ENCODE results near the gene SIPA1. TPM values are rescaled to one million over a fixed set of nuclear protein-coding genes. Genes with fewer than 3 reads are reported as not detected.

SIPA1 gene
- total and polyA plus RNA-seq, 9 of the 15 experiments (the other 6 are each of a cell fraction or from before 2014, with no cell fraction given) = 0.25 to 85.8 (median 16.8) TPM

DNA sequence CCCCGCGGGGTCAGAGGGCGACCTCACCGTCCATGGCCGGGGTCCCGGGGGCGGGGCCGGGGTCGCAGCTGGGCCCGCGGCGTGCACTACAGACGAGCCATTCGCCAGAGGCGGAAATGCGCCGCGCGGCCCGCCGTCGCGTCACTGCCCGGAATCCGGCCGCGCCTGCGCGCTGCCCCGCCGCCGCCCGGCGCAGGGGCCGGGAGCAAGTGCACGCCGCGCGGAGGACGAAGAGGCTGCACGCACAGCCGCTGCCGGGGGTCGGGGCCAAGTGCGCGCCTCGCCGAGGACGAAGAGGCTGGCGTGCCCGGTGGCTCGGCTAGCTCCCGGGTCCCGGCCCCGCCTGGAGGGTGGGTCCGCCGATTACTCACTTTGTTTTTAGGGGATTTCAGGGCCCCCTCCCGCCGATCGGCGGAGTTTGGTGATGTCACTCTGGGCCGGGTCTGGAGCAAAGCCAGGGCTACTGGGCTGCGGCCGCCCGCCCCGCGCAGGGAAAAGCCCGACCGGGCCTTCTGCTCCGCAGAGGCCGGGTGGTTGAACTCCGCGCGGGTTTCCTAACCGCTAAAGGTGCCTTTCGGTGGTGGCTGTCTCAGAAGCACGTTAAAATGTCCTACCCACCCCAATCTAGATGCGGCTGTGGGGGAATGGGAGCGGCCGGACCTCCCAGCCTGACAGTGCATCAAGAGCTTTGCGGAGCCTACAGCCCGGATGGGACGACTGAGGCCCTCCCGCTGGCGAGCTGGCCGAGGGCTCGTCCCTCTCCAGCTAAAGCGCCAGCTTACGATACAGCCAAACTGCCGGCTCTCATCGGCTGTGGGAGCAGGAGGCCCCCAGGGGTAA is 25.1 kb downstream of the SIPA1 start, which contains the start of gene RELA (continued):
- no peak for TF ChIP-seq ZFP30 (CRISPR knock-in tag; IDR thresholded peaks at IDR 0.05; ENCODE audit: borderline replicate concordance)
- TF ChIP-seq SLC30A9 (CRISPR knock-in tag; IDR thresholded peaks at IDR 0.05) = no peak
- TF ChIP-seq, protein P1, sequence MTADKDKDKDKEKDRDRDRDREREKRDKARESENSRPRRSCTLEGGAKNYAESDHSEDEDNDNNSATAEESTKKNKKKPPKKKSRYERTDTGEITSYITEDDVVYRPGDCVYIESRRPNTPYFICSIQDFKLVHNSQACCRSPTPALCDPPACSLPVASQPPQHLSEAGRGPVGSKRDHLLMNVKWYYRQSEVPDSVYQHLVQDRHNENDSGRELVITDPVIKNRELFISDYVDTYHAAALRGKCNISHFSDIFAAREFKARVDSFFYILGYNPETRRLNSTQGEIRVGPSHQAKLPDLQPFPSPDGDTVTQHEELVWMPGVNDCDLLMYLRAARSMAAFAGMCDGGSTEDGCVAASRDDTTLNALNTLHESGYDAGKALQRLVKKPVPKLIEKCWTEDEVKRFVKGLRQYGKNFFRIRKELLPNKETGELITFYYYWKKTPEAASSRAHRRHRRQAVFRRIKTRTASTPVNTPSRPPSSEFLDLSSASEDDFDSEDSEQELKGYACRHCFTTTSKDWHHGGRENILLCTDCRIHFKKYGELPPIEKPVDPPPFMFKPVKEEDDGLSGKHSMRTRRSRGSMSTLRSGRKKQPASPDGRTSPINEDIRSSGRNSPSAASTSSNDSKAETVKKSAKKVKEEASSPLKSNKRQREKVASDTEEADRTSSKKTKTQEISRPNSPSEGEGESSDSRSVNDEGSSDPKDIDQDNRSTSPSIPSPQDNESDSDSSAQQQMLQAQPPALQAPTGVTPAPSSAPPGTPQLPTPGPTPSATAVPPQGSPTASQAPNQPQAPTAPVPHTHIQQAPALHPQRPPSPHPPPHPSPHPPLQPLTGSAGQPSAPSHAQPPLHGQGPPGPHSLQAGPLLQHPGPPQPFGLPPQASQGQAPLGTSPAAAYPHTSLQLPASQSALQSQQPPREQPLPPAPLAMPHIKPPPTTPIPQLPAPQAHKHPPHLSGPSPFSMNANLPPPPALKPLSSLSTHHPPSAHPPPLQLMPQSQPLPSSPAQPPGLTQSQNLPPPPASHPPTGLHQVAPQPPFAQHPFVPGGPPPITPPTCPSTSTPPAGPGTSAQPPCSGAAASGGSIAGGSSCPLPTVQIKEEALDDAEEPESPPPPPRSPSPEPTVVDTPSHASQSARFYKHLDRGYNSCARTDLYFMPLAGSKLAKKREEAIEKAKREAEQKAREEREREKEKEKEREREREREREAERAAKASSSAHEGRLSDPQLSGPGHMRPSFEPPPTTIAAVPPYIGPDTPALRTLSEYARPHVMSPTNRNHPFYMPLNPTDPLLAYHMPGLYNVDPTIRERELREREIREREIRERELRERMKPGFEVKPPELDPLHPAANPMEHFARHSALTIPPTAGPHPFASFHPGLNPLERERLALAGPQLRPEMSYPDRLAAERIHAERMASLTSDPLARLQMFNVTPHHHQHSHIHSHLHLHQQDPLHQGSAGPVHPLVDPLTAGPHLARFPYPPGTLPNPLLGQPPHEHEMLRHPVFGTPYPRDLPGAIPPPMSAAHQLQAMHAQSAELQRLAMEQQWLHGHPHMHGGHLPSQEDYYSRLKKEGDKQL (CRISPR knock-in tag; IDR thresholded peaks at IDR 0.05; ENCODE audit: borderline replicate concordance) = 0 out of 2 replicates have a peak, but pooled peaks have one; percentile 61
- TF ChIP-seq, protein P2, sequence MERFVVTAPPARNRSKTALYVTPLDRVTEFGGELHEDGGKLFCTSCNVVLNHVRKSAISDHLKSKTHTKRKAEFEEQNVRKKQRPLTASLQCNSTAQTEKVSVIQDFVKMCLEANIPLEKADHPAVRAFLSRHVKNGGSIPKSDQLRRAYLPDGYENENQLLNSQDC (CRISPR knock-in tag; IDR thresholded peaks at IDR 0.05) = peak; percentile 64; the same call in 1 of the 2 replicates
- TF ChIP-seq KDM5B (IDR thresholded peaks at IDR 0.05; ENCODE audit: insufficient replicate concordance, low read depth, low read length) = peak; percentile 83
- TF ChIP-seq, protein P3, sequence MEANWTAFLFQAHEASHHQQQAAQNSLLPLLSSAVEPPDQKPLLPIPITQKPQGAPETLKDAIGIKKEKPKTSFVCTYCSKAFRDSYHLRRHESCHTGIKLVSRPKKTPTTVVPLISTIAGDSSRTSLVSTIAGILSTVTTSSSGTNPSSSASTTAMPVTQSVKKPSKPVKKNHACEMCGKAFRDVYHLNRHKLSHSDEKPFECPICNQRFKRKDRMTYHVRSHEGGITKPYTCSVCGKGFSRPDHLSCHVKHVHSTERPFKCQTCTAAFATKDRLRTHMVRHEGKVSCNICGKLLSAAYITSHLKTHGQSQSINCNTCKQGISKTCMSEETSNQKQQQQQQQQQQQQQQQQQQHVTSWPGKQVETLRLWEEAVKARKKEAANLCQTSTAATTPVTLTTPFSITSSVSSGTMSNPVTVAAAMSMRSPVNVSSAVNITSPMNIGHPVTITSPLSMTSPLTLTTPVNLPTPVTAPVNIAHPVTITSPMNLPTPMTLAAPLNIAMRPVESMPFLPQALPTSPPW (CRISPR knock-in tag; IDR thresholded peaks at IDR 0.05) = peak; percentile 82
- TF ChIP-seq, protein P4, sequence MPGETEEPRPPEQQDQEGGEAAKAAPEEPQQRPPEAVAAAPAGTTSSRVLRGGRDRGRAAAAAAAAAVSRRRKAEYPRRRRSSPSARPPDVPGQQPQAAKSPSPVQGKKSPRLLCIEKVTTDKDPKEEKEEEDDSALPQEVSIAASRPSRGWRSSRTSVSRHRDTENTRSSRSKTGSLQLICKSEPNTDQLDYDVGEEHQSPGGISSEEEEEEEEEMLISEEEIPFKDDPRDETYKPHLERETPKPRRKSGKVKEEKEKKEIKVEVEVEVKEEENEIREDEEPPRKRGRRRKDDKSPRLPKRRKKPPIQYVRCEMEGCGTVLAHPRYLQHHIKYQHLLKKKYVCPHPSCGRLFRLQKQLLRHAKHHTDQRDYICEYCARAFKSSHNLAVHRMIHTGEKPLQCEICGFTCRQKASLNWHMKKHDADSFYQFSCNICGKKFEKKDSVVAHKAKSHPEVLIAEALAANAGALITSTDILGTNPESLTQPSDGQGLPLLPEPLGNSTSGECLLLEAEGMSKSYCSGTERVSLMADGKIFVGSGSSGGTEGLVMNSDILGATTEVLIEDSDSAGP (CRISPR knock-in tag; IDR thresholded peaks at IDR 0.05) = no peak; the same call in 1 of the 2 replicates
- TF ChIP-seq, protein P5, sequence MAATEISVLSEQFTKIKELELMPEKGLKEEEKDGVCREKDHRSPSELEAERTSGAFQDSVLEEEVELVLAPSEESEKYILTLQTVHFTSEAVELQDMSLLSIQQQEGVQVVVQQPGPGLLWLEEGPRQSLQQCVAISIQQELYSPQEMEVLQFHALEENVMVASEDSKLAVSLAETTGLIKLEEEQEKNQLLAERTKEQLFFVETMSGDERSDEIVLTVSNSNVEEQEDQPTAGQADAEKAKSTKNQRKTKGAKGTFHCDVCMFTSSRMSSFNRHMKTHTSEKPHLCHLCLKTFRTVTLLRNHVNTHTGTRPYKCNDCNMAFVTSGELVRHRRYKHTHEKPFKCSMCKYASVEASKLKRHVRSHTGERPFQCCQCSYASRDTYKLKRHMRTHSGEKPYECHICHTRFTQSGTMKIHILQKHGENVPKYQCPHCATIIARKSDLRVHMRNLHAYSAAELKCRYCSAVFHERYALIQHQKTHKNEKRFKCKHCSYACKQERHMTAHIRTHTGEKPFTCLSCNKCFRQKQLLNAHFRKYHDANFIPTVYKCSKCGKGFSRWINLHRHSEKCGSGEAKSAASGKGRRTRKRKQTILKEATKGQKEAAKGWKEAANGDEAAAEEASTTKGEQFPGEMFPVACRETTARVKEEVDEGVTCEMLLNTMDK (IDR thresholded peaks at IDR 0.05; ENCODE audit: borderline replicate concordance, insufficient read depth, low read depth, low read length, poor library complexity, severe bottlenecking) = peak; percentile 0
- TF ChIP-seq JUND (IDR thresholded peaks at IDR 0.05; ENCODE audit: borderline replicate concordance, low read depth, low read length) = peak; percentile 90
- peak; percentile 90; the same call in 1 of the 3 replicates for TF ChIP-seq JUND (tag; IDR thresholded peaks at IDR 0.05; ENCODE audit: borderline replicate concordance, low read depth, low read length)
- TF ChIP-seq CREM (IDR thresholded peaks at IDR 0.05; ENCODE audit: low read depth) = peak; percentile 80
- 0 out of 2 replicates have a peak, but pooled peaks have one; percentile 1 for TF ChIP-seq MEF2A (IDR thresholded peaks at IDR 0.05; ENCODE audit: control insufficient read depth, low read depth, low read length)
- no peak for TF ChIP-seq ZNF140 (CRISPR knock-in tag; IDR thresholded peaks at IDR 0.05)
- TF ChIP-seq NFE2L1 (tag; IDR thresholded peaks at IDR 0.05; ENCODE audit: borderline replicate concordance, low read depth) = no peak
